KMS-11 (cell line): ENCODE data around the gene ATP10B.

Source experiments
- H2AFZ ChIP-seq: fragments of 200-600 bp; sonication (generic); 2 replicates; pipeline ENCODE4 v1.6.1; 2016; ENCODE audit warnings: antibody characterized with exemption, mixed run types, low read depth
- H3K27ac ChIP-seq: fragments of 200-600 bp; sonication (generic); 2 replicates; pipeline ENCODE4 v1.6.1; 2016; ENCODE audit warnings: mild to moderate bottlenecking, mixed run types
- H3K27me3 ChIP-seq: fragments of 200-600 bp; sonication (generic); 2 replicates; pipeline ENCODE4 v1.6.1; 2017; ENCODE audit warnings: mild to moderate bottlenecking, low read depth, mixed run types, moderate library complexity; ENCODE audit not compliant: insufficient read depth
- H3K36me3 ChIP-seq: fragments of 200-600 bp; sonication (generic); 2 replicates; pipeline ENCODE4 v1.6.1; 2017; ENCODE audit warnings: mild to moderate bottlenecking, mixed run types; ENCODE audit not compliant: insufficient read depth
- H3K4me1 ChIP-seq: fragments of 200-600 bp; sonication (generic); 2 replicates; pipeline ENCODE4 v1.6.1; 2016; ENCODE audit warnings: mild to moderate bottlenecking, low read depth, mixed run types; ENCODE audit not compliant: poor library complexity, severe bottlenecking
- H3K4me2 ChIP-seq: fragments of 200-600 bp; sonication (generic); 2 replicates; pipeline ENCODE4 v1.7.0; 2016; ENCODE audit warnings: mild to moderate bottlenecking, mixed run types
- H3K4me3 ChIP-seq: fragments of 200-600 bp; sonication (generic); IDR thresholded peaks from 2 replicates; pipeline ENCODE4 v1.6.1; 2017; ENCODE audit warnings: low read depth, low read length, mixed read lengths; ENCODE audit not compliant: insufficient read depth
- H3K79me2 ChIP-seq: fragments of 200-600 bp; sonication (generic); 2 replicates; pipeline ENCODE4 v1.6.1; 2016; ENCODE audit warnings: low read depth, mixed run types; ENCODE audit not compliant: insufficient read depth
- H3K9ac ChIP-seq: fragments of 200-600 bp; sonication (generic); 2 replicates; pipeline ENCODE4 v1.6.1; 2016; ENCODE audit warnings: mild to moderate bottlenecking, mixed run types
- H4K20me1 ChIP-seq: fragments of 200-600 bp; sonication (generic); 2 replicates; pipeline ENCODE4 v1.6.1; 2016; ENCODE audit warnings: mild to moderate bottlenecking, mixed run types; ENCODE audit not compliant: insufficient read depth
- TF ChIP-seq, protein P1 (sequence below): fragments of 200-600 bp; sonication (generic); conservative IDR thresholded peaks from 2 replicates; pipeline ENCODE4 v1.6.1; 2017; ENCODE audit warnings: low read depth, mild to moderate bottlenecking, antibody characterized with exemption, low read length, moderate library complexity, mixed read lengths

ATP10B gene

DNA sequence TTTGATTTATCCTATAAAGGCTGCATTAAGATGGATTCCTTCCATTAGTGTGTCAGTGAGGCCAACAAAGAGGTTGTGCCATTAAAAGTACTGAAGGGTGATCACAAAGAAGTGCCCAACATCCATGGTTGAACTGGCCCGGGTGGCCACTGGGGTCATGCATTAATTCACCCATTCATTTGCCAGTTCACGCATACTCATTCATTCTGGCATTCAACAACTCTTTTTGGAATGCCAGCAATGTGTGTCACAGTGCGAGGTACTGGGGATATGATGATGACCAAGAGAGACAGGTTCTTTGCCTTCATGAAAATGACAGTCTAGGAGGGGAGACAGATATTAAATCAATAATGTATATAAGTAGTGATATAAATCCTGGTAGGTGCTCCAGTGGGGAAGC is 337.1 kb downstream of the ATP10B start:
- H3K79me2 ChIP-seq = no peaks in the 10 kb centered on the region
- H3K4me1 ChIP-seq = no peaks in the 10 kb centered on the region
- H3K27me3 ChIP-seq = no peaks in the 10 kb centered on the region
- no peak overlapping the region for H2AFZ ChIP-seq
- TF ChIP-seq, protein P1, sequence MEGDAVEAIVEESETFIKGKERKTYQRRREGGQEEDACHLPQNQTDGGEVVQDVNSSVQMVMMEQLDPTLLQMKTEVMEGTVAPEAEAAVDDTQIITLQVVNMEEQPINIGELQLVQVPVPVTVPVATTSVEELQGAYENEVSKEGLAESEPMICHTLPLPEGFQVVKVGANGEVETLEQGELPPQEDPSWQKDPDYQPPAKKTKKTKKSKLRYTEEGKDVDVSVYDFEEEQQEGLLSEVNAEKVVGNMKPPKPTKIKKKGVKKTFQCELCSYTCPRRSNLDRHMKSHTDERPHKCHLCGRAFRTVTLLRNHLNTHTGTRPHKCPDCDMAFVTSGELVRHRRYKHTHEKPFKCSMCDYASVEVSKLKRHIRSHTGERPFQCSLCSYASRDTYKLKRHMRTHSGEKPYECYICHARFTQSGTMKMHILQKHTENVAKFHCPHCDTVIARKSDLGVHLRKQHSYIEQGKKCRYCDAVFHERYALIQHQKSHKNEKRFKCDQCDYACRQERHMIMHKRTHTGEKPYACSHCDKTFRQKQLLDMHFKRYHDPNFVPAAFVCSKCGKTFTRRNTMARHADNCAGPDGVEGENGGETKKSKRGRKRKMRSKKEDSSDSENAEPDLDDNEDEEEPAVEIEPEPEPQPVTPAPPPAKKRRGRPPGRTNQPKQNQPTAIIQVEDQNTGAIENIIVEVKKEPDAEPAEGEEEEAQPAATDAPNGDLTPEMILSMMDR = no peak
- H3K4me2 ChIP-seq = no peak overlapping the region
- H3K4me3 ChIP-seq = no peak overlapping the region
- H3K27ac ChIP-seq = no peak overlapping the region
- no peaks in the 10 kb centered on the region for H3K36me3 ChIP-seq
- no peaks in the 10 kb centered on the region for H4K20me1 ChIP-seq
- no peak overlapping the region for H3K9ac ChIP-seq

DNA sequence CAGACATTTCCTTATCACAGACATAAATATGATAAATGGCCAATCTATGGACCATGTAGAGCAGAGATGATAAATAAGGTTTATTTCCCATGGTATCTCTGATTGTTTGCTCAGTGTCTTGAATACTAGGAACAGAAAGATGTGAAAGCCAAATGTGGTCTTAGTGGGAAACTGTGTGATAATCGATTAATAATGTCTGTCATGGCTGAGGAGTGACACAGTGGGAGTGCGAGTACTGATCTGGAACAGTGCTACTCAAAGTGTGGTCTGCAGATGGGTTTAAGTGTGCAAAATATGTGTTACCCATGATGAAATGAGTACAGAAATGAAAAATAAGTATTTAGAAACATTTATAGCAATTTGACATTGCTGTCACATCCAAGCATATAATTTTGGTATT is 337.8 kb downstream of the ATP10B start:
- Histone ChIP-seq H3K4me1 (no peaks in the 10 kb centered on the region), H2AFZ (no peak overlapping the region), H3K4me3 (no peak overlapping the region), H3K79me2 (no peaks in the 10 kb centered on the region), H3K27ac (no peak overlapping the region), H3K27me3 (no peaks in the 10 kb centered on the region), H4K20me1 (no peaks in the 10 kb centered on the region), H3K9ac (no peak overlapping the region), H3K36me3 (no peaks in the 10 kb centered on the region), H3K4me2 (no peak overlapping the region)
- TF ChIP-seq, protein P1 = no peak

DNA sequence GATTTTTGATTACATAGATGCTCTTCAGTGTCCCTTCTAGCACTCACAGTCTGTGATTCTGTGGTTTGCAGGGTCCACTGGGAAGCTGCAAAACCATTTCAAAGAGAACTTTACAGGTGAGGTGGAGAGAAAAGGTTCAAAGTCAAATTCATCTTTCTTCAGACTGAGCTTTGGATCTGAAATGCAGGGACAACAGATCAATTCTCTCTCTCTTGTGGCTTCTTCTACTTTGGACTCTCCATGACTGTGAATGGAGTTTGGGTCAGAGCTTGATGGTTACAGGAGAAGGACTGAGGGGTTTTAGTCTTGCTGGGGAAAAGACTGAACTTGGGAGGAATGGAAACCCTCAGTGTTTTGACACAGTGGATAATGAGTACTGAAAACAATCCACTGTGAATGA is 338.5 kb downstream of the ATP10B start:
- TF ChIP-seq, protein P1 = no peak
- Histone ChIP-seq H4K20me1 (no peaks in the 10 kb centered on the region), H3K27me3 (no peaks in the 10 kb centered on the region)

More for the DNA sequence above, 338.5 kb downstream of the ATP10B start:
- Histone ChIP-seq H3K4me1 (peaks cover 7% of the 10 kb centered on the region), H3K4me3 (no peak overlapping the region), H3K36me3 (no peaks in the 10 kb centered on the region), H3K9ac (no peak overlapping the region), H3K27ac (no peak overlapping the region), H2AFZ (no peak overlapping the region), H3K4me2 (no peak overlapping the region), H3K79me2 (no peaks in the 10 kb centered on the region)
